MM.1S (cell line): ENCODE measurements around the gene TAC3.

Experiments
- DNase-seq: peaks from one replicate; pipeline ENCODE4 v3.0.0-alpha.2; 2015
- H2AFZ ChIP-seq: fragments of 300-600 bp; sonication (generic); 2 replicates; pipeline ENCODE4 v1.6.0; 2016; ENCODE audit warnings: antibody characterized with exemption, low read length
- H3F3A ChIP-seq: fragments of 300-600 bp; sonication (generic); 2 replicates; pipeline ENCODE4 v1.6.1; 2016; ENCODE audit warnings: mild to moderate bottlenecking, antibody characterized with exemption, low read length, moderate library complexity, mixed read lengths; ENCODE audit not compliant: insufficient read depth
- H3K27ac ChIP-seq: fragments of 300-600 bp; sonication (generic); 2 replicates; pipeline ENCODE4 v1.5.1; 2016; ENCODE audit warnings: mild to moderate bottlenecking, low read length
- H3K27me3 ChIP-seq: fragments of 300-600 bp; sonication (generic); replicated peaks from 2 replicates; pipeline ENCODE4 v1.6.0; 2016; ENCODE audit warnings: low read length; ENCODE audit not compliant: insufficient read depth
- H3K36me3 ChIP-seq: fragments of 300-600 bp; sonication (generic); replicated peaks from 2 replicates; pipeline ENCODE4 v1.6.1; 2016; ENCODE audit warnings: mild to moderate bottlenecking, low read length, mixed read lengths; ENCODE audit not compliant: insufficient read depth
- H3K4me1 ChIP-seq: fragments of 300-600 bp; sonication (generic); 2 replicates; pipeline ENCODE4 v1.6.1; 2016; ENCODE audit warnings: low read length, mixed read lengths
- H3K4me2 ChIP-seq: fragments of 300-600 bp; sonication (generic); 2 replicates; pipeline ENCODE4 v1.6.0; 2016; ENCODE audit warnings: low read depth, low read length
- H3K4me3 ChIP-seq: fragments of 300-600 bp; sonication (generic); 2 replicates; pipeline ENCODE4 v1.5.1; 2016; ENCODE audit warnings: low read length, mixed read lengths
- H3K79me2 ChIP-seq: fragments of 300-600 bp; sonication (generic); 2 replicates; pipeline ENCODE4 v1.6.1; 2016; ENCODE audit warnings: mixed run types, low read length, mixed read lengths
- H3K9ac ChIP-seq: fragments of 300-600 bp; sonication (generic); 2 replicates; pipeline ENCODE4 v1.6.1; 2016; ENCODE audit warnings: low read length, mixed read lengths
- H3K9me2 ChIP-seq: fragments of 300-600 bp; sonication (generic); replicated peaks from 2 replicates; pipeline ENCODE4 v1.6.1; 2016; ENCODE audit warnings: mild to moderate bottlenecking, low read length, mixed read lengths; ENCODE audit not compliant: insufficient read depth
- H3K9me3 ChIP-seq: fragments of 300-600 bp; sonication (generic); replicated peaks from 2 replicates; pipeline ENCODE4 v1.6.1; 2016; ENCODE audit warnings: mild to moderate bottlenecking, low read length, mixed read lengths; ENCODE audit not compliant: insufficient read depth
- H4K20me1 ChIP-seq: fragments of 300-600 bp; sonication (generic); 2 replicates; pipeline ENCODE4 v1.6.1; 2016; ENCODE audit warnings: mild to moderate bottlenecking, low read length, moderate library complexity, mixed read lengths; ENCODE audit not compliant: insufficient read depth
- EZH2 ChIP-seq: fragments of 300-600 bp; sonication (generic); optimal IDR thresholded peaks from 2 replicates; pipeline ENCODE3; 2017; ENCODE audit warnings: low read depth, mild to moderate bottlenecking, antibody characterized with exemption, low read length, mixed read lengths
- EZH2phosphoT487 ChIP-seq: fragments of 300-600 bp; sonication (generic); IDR thresholded peaks from 2 replicates; pipeline ENCODE4 v1.6.1; 2018; ENCODE audit warnings: antibody characterized with exemption, low read length
- TF ChIP-seq, protein P1 (sequence below): fragments of 300-600 bp; sonication (generic); IDR thresholded peaks from 2 replicates; pipeline ENCODE4 v1.5.1; 2016; ENCODE audit warnings: antibody characterized with exemption, low read length, mixed read lengths

TAC3 gene

DNA sequence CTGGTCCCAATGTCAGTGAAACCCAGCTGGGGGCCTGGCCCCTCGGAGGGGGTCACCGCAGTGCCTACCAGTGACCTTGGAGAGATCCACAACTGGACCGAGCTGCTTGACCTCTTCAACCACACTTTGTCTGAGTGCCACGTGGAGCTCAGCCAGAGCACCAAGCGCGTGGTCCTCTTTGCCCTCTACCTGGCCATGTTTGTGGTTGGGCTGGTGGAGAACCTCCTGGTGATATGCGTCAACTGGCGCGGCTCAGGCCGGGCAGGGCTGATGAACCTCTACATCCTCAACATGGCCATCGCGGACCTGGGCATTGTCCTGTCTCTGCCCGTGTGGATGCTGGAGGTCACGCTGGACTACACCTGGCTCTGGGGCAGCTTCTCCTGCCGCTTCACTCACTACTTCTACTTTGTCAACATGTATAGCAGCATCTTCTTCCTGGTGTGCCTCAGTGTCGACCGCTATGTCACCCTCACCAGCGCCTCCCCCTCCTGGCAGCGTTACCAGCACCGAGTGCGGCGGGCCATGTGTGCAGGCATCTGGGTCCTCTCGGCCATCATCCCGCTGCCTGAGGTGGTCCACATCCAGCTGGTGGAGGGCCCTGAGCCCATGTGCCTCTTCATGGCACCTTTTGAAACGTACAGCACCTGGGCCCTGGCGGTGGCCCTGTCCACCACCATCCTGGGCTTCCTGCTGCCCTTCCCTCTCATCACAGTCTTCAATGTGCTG lies 21.0 kb downstream of the TAC3 start:
- H3K4me2 ChIP-seq: no peak overlapping the region
- no peak overlapping the region for H3K4me3 ChIP-seq
- peaks cover 33% of the 10 kb centered on the region for H3K4me1 ChIP-seq
- peaks cover 22% of the 10 kb centered on the region for H3K79me2 ChIP-seq
- no peak for DNase-seq
- H2AFZ ChIP-seq: no peak overlapping the region
- H3K9me3 ChIP-seq: no peaks in the 10 kb centered on the region
- no peak overlapping the region for H3K27ac ChIP-seq
- H3K9me2 ChIP-seq: no peaks in the 10 kb centered on the region
- peaks cover 17% of the 10 kb centered on the region for H3F3A ChIP-seq
- no peak for TF ChIP-seq EZH2phosphoT487
- TF ChIP-seq, protein P1, sequence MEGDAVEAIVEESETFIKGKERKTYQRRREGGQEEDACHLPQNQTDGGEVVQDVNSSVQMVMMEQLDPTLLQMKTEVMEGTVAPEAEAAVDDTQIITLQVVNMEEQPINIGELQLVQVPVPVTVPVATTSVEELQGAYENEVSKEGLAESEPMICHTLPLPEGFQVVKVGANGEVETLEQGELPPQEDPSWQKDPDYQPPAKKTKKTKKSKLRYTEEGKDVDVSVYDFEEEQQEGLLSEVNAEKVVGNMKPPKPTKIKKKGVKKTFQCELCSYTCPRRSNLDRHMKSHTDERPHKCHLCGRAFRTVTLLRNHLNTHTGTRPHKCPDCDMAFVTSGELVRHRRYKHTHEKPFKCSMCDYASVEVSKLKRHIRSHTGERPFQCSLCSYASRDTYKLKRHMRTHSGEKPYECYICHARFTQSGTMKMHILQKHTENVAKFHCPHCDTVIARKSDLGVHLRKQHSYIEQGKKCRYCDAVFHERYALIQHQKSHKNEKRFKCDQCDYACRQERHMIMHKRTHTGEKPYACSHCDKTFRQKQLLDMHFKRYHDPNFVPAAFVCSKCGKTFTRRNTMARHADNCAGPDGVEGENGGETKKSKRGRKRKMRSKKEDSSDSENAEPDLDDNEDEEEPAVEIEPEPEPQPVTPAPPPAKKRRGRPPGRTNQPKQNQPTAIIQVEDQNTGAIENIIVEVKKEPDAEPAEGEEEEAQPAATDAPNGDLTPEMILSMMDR: no peak
- no peak for TF ChIP-seq EZH2
- H3K27me3 ChIP-seq: no peaks in the 10 kb centered on the region
- H3K9ac ChIP-seq: no peak overlapping the region
- no peaks in the 10 kb centered on the region for H4K20me1 ChIP-seq
- H3K36me3 ChIP-seq: no peaks in the 10 kb centered on the region

DNA sequence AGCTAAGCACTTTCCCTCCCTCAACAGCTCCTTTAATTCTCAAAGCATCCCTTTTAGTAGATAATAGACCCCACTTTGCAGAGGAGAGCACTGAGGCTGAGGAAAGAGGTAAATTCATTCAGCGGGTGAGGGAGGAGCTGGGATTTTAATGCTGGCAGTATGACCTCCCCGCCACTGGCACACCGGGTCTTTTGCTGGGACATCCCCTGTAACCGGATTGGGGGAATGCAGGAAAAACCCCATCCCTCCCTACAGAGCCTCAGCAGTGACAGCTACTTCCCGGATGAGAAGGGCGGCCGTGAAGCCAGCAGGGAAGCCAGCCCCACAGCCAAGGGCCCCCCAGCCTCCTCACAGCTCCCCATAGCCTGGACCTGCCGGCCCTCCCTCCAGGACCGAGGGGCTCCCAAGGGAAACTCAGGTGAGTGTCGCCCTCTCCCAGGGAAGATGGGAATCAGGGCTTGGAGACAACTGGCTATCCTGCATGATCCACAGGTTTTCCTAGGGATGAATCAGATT lies 22.0 kb downstream of the TAC3 start:
- no peak overlapping the region for H3K9ac ChIP-seq
- no peak overlapping the region for H3K4me3 ChIP-seq
- no peak overlapping the region for H3K27ac ChIP-seq
- no peak overlapping the region for H3K4me2 ChIP-seq
- peaks cover 17% of the 10 kb centered on the region for H3F3A ChIP-seq
- peaks cover 11% of the 10 kb centered on the region for H3K79me2 ChIP-seq
- TF ChIP-seq, protein P1: no peak
- TF ChIP-seq EZH2phosphoT487 (no peak), EZH2 (no peak)
- H3K27me3 ChIP-seq: no peaks in the 10 kb centered on the region
- no peaks in the 10 kb centered on the region for H3K36me3 ChIP-seq
- peaks cover 30% of the 10 kb centered on the region for H3K4me1 ChIP-seq
- no peaks in the 10 kb centered on the region for H3K9me3 ChIP-seq
- no peaks in the 10 kb centered on the region for H4K20me1 ChIP-seq
- no peak for DNase-seq
- no peaks in the 10 kb centered on the region for H3K9me2 ChIP-seq
- H2AFZ ChIP-seq: no peak overlapping the region

DNA sequence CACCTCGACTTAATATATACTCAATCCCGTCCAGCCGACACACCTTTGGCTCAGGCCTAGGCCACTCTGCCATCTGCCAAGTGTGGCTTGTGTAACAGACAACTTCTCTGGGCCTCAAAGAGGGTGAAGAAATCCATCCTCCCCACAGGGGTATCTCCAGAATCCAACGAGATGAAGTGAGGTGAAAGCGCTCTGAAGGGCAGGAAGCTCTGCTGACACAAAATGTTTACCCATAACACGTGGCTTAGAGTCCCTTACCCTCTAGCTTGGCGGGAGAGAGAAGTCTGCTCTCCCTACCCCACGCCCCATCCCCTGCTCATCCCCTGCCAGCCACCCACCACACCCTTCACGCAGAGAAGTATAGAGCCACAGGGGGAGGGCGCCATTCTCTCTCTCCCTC lies 23.0 kb downstream of the TAC3 start:
- H4K20me1 ChIP-seq: no peaks in the 10 kb centered on the region
- DNase-seq: no peak
- peaks cover 14% of the 10 kb centered on the region for H3F3A ChIP-seq
- no peaks in the 10 kb centered on the region for H3K9me2 ChIP-seq
- H3K79me2 ChIP-seq: peaks cover 6% of the 10 kb centered on the region
- H3K27me3 ChIP-seq: no peaks in the 10 kb centered on the region
- H3K9ac ChIP-seq: no peak overlapping the region
- no peak for TF ChIP-seq EZH2
- TF ChIP-seq, protein P1: no peak
- H3K4me2 ChIP-seq: no peak overlapping the region
- no peaks in the 10 kb centered on the region for H3K36me3 ChIP-seq
- H3K9me3 ChIP-seq: no peaks in the 10 kb centered on the region
- peaks cover 22% of the 10 kb centered on the region for H3K4me1 ChIP-seq
- H3K4me3 ChIP-seq: no peak overlapping the region
- no peak overlapping the region for H3K27ac ChIP-seq
- no peak overlapping the region for H2AFZ ChIP-seq
